Neuron (in vitro differentiated cells): ENCODE results near the gene ARHGAP5.

ENCODE experiments used
- H2AFZ ChIP-seq: one replicate; pipeline ENCODE4 v1.6.1; 2013; ENCODE audit warnings: low read depth, mild to moderate bottlenecking, inconsistent platforms, low read length, moderate library complexity
- H3K27me3 ChIP-seq: one replicate; pipeline ENCODE4 v1.6.1; 2013; ENCODE audit warnings: low read length; ENCODE audit not compliant: insufficient read depth
- H3K36me3 ChIP-seq: one replicate; pipeline ENCODE4 v1.6.1; 2013; ENCODE audit warnings: low read length; ENCODE audit not compliant: insufficient read depth
- H3K4me1 ChIP-seq: one replicate; pipeline ENCODE4 v1.6.1; 2013; ENCODE audit warnings: low read length; ENCODE audit not compliant: insufficient read depth
- H3K4me3 ChIP-seq: 2 replicates; pipeline ENCODE4 v1.5.1; 2013; ENCODE audit warnings: mild to moderate bottlenecking, low read length, moderate library complexity
- H3K9me3 ChIP-seq: one replicate; pipeline ENCODE4 v1.6.1; 2013; ENCODE audit warnings: low read length

The ARHGAP5 gene

DNA sequence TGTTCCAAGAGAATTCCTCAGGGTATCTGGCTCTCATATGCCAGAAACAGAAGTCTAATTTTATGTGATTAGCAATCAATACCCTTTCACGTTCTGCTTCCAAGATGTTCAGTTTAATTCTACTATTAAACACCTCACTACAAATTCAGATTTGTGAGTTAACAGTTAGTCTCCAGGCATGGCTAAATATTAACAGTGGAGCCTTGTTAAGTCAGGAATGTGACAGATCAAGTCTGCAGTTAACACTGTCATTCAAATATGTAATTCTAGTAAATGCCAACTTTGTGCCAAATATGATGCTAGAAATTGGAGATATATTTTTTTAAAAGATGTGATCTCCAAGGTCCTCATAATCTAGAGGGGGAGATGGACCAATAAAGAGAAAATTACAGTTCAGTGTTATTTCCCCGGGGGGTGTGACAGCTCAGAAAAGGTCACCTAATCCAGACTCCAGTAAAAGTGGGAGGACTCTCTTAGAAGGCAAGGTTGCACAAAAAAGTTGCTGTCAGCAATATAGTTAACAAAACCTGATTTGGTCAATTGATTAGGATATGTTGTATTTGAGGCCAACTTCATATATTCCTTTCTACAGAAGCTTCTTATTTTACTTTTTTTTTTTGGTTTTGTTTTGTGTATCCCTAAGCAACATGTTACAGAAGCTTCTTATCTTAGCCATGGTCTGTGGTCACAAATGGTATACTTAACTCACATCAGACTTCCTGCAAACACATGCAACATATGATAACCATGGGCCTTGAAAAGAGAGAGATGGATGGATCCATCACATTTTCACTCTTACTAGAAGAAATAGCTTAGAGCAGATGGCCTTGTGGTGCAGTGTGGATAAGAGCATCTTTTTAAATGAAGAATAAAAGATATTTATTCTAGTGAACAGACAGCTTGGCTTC, 106.3 kb downstream of the ARHGAP5 start:
- H3K9me3 ChIP-seq = peaks cover 2% of the 10 kb centered on the region
- H3K4me3 ChIP-seq = no peak overlapping the region
- H2AFZ ChIP-seq = no peak overlapping the region
- no peaks in the 10 kb centered on the region for H3K36me3 ChIP-seq
- no peaks in the 10 kb centered on the region for H3K27me3 ChIP-seq
- H3K4me1 ChIP-seq = no peaks in the 10 kb centered on the region

DNA sequence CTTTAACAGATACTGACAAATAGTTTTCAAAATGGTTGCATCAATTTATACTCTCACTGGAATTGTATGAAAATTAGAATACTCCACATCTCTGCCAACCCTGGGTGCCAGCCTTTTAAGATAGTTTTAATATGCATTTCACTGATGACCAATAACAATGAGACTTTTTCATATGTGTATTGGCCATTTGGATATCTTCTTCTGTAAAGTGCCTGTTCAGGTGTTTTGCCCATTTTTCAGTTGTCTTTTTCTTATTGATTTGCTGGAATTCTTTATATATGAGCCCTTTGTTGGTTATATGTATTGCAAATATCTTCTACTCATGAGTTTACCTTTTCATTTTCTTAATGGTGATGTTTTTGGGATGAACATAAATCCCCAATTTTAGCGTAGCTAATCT, 108.0 kb downstream of the ARHGAP5 start:
- Histone ChIP-seq H2AFZ (no peak overlapping the region), H3K9me3 (no peaks in the 10 kb centered on the region), H3K4me3 (no peak overlapping the region), H3K4me1 (no peaks in the 10 kb centered on the region), H3K36me3 (no peaks in the 10 kb centered on the region), H3K27me3 (no peaks in the 10 kb centered on the region)

DNA sequence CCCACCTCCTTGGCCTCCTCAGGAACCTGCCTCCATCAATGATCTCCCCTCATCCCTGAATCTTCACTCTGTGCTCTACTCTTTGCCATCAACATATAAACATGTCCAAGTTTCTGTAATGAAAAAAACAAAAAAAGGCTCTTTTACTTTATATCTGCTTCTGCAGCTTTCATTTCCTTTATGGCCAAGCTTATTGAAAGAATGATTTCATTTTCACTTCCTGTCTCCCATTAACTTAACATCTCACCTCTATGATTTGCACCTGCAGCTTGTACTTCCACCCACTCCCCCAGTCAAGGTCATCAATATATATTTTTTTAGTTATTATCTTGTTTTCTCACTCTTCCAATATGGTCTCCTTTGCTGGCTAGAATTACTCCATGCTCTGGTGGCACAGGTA, 109.1 kb downstream of the ARHGAP5 start:
- Histone ChIP-seq H3K4me3 (no peak overlapping the region), H3K27me3 (no peaks in the 10 kb centered on the region), H2AFZ (no peak overlapping the region), H3K9me3 (no peaks in the 10 kb centered on the region), H3K36me3 (no peaks in the 10 kb centered on the region), H3K4me1 (no peaks in the 10 kb centered on the region)

- Histone ChIP-seq H3K27me3 (peaks cover 4% of the 10 kb centered on the region), H3K9me3 (no peaks in the 10 kb centered on the region), H3K4me1 (no peaks in the 10 kb centered on the region), H3K4me3 (no peak overlapping the region), H2AFZ (no peak overlapping the region), H3K36me3 (no peaks in the 10 kb centered on the region)
Measured at GRCh38 chr14:32189811-32190210, 112.7 kb downstream of the ARHGAP5 start.

- no peaks in the 10 kb centered on the region for H3K36me3 ChIP-seq
- no peak overlapping the region for H2AFZ ChIP-seq
- peaks cover 4% of the 10 kb centered on the region for H3K27me3 ChIP-seq
- no peaks in the 10 kb centered on the region for H3K4me1 ChIP-seq
- H3K4me3 ChIP-seq = no peak overlapping the region
- H3K9me3 ChIP-seq = no peaks in the 10 kb centered on the region
Measured at GRCh38 chr14:32190673-32191072, 113.6 kb downstream of the ARHGAP5 start.

DNA sequence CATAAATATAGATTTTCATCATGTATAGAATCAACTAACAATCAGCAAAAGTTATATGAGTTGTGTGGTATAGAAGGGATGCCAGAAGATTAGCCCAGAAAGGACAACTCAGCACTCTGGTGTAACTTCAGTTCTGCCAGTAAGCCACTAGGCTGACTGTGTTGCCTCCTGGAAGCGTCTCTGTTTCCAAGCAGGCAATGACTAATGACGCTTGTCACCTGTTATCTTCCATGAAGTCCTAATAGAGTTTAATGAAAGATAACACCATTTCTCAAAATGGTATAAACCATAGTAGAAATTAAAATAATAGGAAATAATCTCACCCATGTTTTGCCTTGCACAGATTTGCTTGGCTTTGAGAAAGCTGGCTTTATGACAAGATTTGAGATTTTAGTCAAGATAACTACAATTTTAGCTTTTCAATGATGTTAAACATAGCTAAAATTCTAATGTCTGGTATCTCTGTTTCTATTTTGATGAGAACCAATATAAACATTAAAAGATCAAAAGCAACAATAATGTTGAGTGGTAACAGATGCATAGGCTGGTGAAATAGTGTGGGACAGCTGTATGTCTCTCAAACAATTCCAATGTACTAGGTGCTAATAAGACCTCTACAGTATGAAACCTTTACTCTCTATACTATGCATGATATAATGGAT, 115.7 kb downstream of the ARHGAP5 start:
- Histone ChIP-seq H3K9me3 (no peaks in the 10 kb centered on the region), H3K27me3 (peaks cover 4% of the 10 kb centered on the region), H3K4me1 (no peaks in the 10 kb centered on the region), H2AFZ (no peak overlapping the region), H3K4me3 (no peak overlapping the region), H3K36me3 (no peaks in the 10 kb centered on the region)

DNA sequence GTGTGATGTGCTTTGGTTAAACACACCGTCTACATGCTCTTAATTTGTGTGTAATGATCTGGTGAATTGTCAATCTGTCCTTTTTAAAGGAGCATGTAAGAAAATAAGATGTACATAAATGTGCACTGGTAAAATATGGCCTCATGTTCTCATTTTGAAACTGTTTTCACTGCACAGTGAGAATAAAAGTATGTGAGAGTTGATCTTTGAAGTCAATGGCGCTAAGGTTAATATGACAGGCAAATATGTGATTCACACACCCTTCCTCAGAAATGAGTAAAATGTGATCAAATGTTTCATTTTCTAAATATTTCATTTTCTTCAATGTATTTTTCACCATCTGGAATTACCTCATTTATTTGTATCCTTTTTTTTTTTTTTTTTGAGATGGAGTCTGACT, 116.4 kb downstream of the ARHGAP5 start:
- Histone ChIP-seq H3K27me3 (peaks cover 4% of the 10 kb centered on the region), H3K9me3 (no peaks in the 10 kb centered on the region), H3K4me1 (no peaks in the 10 kb centered on the region), H2AFZ (no peak overlapping the region), H3K4me3 (no peak overlapping the region), H3K36me3 (no peaks in the 10 kb centered on the region)

DNA sequence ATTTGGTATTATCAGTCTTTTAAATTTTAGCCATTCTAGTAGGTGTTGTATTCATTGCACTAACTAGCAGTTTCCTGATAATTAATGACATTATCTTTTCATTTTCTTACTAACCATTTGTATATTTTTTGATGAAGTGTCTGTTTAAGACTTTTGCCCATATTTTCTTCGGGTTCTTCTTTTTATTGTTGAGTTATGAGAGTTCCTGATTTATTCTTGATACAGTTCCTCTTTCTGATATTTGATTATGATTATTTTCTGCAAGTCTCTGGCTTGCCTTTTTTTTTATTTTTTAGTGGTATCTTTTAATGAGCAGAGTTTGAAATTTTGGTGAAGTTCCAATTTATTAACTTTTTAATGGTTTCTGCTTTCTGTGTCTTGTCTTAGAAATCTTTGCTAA, 118.5 kb downstream of the ARHGAP5 start:
- peaks cover 4% of the 10 kb centered on the region for H3K27me3 ChIP-seq
- no peak overlapping the region for H3K4me3 ChIP-seq
- H3K9me3 ChIP-seq = no peaks in the 10 kb centered on the region
- H3K36me3 ChIP-seq = no peaks in the 10 kb centered on the region
- H3K4me1 ChIP-seq = peaks cover 1% of the 10 kb centered on the region
- no peak overlapping the region for H2AFZ ChIP-seq

- Histone ChIP-seq H3K9me3 (no peaks in the 10 kb centered on the region), H3K4me3 (no peak overlapping the region), H3K4me1 (peaks cover 5% of the 10 kb centered on the region), H2AFZ (no peak overlapping the region), H3K27me3 (no peaks in the 10 kb centered on the region), H3K36me3 (no peaks in the 10 kb centered on the region)
Measured at GRCh38 chr14:32197919-32198318, 120.8 kb downstream of the ARHGAP5 start.

GRCh38 chr14:32200368-32201192, 123.5 kb downstream of the ARHGAP5 start:
- Histone ChIP-seq H3K27me3 (no peaks in the 10 kb centered on the region), H3K4me3 (peak overlapping the region; percentile 77), H2AFZ (peak overlapping the region; percentile 94), H3K4me1 (peaks cover 10% of the 10 kb centered on the region), H3K9me3 (no peaks in the 10 kb centered on the region), H3K36me3 (no peaks in the 10 kb centered on the region)

DNA sequence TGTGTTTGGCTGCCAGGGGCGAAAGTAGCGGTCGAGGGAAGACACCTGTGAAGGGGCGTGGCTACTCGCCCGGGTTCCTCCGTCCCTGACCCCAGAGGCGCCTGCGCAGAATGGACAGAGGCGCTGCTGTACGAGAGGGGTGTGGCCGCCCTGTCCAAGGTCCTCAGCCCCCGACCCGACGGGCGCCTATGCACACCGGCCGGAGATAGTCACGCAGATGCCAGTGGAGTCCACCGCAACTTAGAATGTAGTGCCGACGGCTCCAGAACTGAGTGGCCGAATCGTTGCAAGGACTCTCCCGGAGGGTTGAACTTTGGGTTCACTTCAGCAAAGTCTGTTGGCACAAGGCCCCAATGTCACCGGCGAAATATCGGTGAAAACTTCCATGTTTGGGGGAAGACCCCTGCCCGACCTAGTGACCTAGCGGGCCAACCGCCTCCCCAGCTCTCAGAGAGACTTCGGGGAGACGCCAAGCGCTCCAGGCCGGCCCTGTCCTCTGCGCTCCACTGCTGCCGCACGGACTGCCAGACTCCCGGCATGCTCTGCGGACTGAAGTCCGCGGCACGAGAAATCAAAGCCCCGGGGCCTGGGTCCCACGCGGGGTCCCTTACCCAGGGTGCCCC, 124.2 kb downstream of the ARHGAP5 start:
- Histone ChIP-seq H3K4me3 (peak overlapping the region; percentile 77), H3K36me3 (no peaks in the 10 kb centered on the region), H2AFZ (peak overlapping the region; percentile 94), H3K4me1 (peaks cover 10% of the 10 kb centered on the region), H3K9me3 (no peaks in the 10 kb centered on the region), H3K27me3 (peaks cover 2% of the 10 kb centered on the region)

- Histone ChIP-seq H3K27me3 (peaks cover 4% of the 10 kb centered on the region), H3K36me3 (no peaks in the 10 kb centered on the region)
Measured at GRCh38 chr14:32201816-32202490, 124.8 kb downstream of the ARHGAP5 start, which contains the start of gene RNU6-7. Gene RNU6-7, plus strand, starts transcription at chr14:32202045.

More at GRCh38 chr14:32201816-32202490, 124.8 kb downstream of the ARHGAP5 start, which contains the start of gene RNU6-7:
- H3K4me1 ChIP-seq = peaks cover 10% of the 10 kb centered on the region
- no peaks in the 10 kb centered on the region for H3K9me3 ChIP-seq
- peak within 1 kb of the TSS; percentile 77 for H3K4me3 ChIP-seq
- H2AFZ ChIP-seq = peak within 1 kb of the TSS; percentile 94
